NCI-H446 treated with DMSO at 0.1 percent for 48 hours (cell line): Measurements from ENCODE around the gene NCK2.

Experiments
- DNase-seq: peaks from one replicate; lab custom pipeline; 2025; lab: John Stamatoyannopoulos, UW

NCK2 gene

GRCh38 chr2:105744909-105745853, at the start of gene NCK2:
NCK2 (plus strand) TSS chr2:105744912; CDS start chr2:105855064, 110,152 bp downstream.
- DNase-seq = no peak

GRCh38 chr2:105697781-105698449, 46.8 kb upstream of the NCK2 start:
- no peak for DNase-seq

GRCh38 chr2:105698820-105699219, 45.9 kb upstream of the NCK2 start:
- DNase-seq = no peak

GRCh38 chr2:105701042-105701441, 43.7 kb upstream of the NCK2 start:
- DNase-seq = no peak

GRCh38 chr2:105708697-105709096, 36.0 kb upstream of the NCK2 start:
- DNase-seq = no peak

DNA sequence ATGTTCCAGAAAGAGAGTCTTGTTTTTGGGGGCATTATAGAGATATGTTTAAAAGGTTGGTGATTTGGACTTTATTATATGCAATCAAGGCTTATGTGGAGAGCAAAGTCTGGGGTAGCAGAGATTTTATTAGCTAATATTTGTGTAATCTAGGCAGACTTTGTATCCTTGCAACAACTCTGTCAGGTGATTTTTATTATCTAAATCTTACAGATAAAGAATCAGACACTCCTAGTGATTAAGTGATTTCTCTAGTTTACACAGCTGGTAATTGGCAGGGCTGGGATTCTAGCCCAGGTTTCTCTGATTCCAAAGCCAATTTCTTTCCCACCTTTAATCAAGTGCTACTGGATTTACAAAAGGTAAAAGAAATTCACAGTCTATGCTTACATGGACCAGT, 33.3 kb upstream of the NCK2 start:
- DNase-seq = no peak

- DNase-seq = no peak
Measured at GRCh38 chr2:105712166-105712915, 32.4 kb upstream of the NCK2 start.

- no peak for DNase-seq
Measured at GRCh38 chr2:105712981-105713596, 31.6 kb upstream of the NCK2 start.

DNA sequence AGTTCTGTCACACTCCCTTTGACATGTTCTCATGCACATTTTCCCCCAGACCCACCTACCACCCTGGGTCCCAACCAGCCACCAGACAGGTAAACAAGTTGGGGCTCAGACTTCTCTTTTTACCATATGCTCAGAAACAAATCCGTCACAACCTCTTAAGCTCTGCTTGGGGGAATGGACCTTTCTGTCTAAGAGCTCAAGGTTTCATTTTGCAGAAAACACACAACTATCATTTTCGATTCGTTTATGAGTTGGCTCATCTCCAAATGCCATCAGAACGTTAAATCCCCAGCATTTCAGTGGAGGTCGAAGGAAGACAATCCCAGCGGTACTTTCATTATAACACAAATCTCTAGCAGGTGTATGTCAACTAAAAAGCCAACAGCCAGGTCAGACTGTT, 30.6 kb upstream of the NCK2 start:
- no peak for DNase-seq

DNA sequence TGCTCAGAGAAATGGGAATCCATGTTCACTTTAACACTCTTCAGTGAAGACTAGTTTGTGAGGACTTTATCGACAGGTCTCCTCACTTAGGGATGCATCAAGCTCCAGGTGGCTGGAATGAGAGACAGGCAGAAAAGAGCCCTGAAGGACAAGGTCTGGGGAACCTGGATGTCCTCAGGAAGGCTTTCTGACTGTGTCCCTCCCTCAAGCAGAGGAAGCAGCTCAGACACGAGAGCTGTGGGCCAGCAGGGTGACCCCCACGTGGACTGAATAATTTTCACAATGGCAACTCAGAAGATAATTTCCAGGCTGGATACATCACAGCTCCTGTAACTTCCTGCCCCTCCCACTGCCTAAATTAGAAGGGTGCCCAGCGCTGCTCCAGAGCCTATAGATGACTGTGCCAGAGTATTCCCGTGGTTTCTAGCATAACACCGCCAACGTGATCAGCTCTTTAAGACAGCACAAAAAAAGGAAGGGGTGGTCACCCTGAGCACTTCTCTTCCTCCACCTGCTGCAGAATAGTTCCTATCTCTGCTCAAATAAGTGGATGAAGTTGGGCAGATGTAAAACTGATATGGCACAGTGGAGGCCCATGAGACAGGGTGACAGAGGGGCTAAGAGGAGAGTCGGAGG, 25.7 kb upstream of the NCK2 start:
- DNase-seq = no peak

GRCh38 chr2:105721991-105722511, 22.7 kb upstream of the NCK2 start:
- no peak for DNase-seq

GRCh38 chr2:105722726-105723297, 21.9 kb upstream of the NCK2 start:
- DNase-seq = no peak

DNA sequence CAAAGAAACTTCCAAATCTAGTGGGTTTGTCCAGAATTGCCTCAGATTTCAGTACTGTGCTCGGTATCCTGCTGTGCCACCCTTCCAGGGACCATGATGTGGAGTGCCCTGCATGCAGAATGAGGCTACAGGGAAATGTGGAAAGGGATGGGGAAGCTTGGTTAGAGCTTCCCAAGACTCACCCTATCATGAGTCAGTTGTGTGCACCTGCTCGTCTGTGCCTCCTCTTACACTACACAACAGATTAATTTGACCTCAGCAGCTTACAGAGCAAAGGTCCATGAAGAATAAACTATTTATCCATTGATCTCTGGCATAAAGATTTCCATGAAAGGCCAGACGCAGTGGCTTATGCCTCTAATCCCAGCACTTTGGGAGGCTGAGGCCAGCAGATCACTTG, 21.3 kb upstream of the NCK2 start:
- no peak for DNase-seq

GRCh38 chr2:105725388-105725787, 19.3 kb upstream of the NCK2 start:
- DNase-seq = no peak

DNA sequence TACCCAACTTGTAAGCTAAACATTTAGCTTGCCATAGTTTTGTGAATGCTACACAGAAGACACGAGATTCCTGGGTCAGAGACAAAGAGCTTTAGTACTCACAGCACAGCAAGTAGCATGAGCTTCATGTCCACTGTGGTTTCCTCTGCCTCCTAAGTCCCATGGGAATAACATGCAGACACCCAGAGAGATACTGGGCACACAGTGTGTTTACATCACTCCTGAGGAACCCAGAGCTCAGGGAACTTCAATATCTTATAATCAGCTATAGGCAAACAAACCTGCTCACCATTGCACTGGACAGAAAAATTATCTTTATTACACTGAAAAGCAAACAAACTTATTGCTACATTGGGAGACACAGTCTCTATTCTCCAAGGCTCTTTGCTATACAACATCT, 14.5 kb upstream of the NCK2 start:
- DNase-seq = no peak

DNA sequence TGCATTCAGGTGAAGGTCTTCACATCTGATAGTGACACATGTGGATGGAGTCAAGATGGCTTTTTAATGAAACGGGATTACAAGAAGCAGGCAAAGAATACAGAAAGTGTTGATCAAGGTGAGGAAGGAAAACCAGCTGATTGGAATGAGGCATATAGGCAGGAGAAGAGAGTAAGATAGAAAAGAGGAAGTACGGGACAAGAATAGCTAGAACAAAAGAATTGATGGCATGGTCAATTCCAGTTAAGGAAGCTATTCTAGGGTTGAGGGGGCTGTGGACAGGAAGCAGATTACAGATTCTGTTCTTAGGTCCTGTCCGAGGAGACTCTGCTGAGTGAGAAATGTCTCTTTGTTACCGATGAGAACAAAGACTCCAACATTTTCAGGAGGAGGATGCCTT, 13.2 kb upstream of the NCK2 start:
- no peak for DNase-seq

- no peak for DNase-seq
Measured at GRCh38 chr2:105732101-105732500, 12.6 kb upstream of the NCK2 start.

DNA sequence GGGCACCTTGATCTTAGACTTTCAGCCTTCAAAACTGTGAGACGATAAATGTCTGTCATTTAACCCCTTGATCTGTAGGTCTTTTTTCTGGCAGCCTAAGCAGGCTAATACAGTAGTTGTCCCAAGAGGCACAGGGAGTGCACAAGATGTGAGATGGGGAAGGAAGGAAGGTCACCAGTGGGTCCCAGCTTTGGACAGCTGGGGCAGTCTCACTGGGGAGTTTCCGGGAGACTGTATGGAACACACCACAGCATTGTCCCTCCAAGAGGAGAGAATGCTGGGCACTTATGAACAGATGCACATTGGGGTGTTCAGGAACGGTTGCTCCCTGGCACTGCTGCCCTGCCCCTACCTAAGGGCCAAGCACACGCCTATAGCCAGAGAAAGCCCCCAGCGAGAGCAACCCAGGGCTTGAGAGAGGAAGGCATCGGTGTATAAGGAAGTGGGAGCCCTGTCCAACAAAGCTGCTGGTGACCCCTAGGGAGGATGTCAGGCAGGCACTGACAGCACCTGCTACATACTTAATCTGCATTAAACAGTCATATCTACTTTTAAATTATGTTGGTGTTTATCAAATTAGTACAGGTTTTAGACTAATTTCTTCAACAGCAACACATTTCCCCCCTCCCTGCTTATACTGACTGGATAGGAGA, 11.6 kb upstream of the NCK2 start:
- no peak for DNase-seq

- no peak for DNase-seq
Measured at GRCh38 chr2:105733875-105734274, 10.8 kb upstream of the NCK2 start.

DNA sequence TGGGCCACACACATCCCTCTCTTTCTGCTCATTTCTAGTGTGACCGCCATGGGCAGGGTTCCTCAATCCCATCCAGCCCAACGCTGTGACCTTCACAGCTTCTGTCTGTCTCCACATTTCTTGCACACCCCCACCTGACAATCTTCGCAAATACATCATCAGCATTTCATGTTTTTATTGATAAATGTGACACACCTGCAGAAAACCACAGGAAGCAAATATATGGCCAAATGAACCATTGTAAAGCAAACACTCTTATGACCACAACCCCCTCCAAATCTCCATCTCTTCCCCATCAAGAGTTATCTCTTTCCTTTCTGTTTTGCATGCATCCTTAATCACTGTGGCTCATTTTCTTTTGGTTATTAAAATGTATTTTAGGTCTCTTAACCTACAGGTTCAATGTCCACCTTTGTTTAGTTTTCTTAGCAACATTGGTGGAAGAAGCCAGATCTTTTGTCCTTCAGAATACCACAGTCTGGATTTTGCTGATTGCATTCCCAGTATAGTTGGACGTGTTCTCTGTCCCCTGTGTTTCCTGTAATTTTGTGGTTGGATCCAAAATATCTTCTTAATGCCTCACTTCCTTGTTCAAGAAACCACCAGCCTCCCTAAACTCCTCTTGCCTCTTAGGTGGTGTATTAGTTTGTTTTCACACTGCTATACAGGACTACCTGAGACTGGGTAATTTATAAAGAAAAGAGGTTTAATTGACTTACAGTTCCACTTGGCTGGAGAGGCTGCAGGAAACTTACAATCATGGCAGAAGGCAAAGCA, 9.8 kb upstream of the NCK2 start:
- DNase-seq = no peak
